A549 (cell line): ENCODE measurements around the gene SPRR2B. TPM values are rescaled to one million over a fixed set of nuclear protein-coding genes. Genes with fewer than 3 reads are reported as not detected.
"Not testable (repeated sequence)": the region's sequence is repeated elsewhere in the genome, so short reads cannot be mapped to it uniquely, and the experiment has no call there.

Experiments used
- ATAC-seq, 2 experiments: fragments of 200-7000 bp in 1 of 2; fragments of >200 bp in 1 of 2; cut with Nextera tagmentation in 1 of 2; cut with Tn5 transposase in 1 of 2; 3 replicates each; pipeline versions ENCODE4 v1.8.0 to v1.9.1; 2018 to 2020; ENCODE audit warnings: mild to moderate bottlenecking in 1 of 2, moderate library complexity in 1 of 2
- CTCF ChIA-PET: fragments of 300-600 bp; sonication (Branson Sonifier 250); formaldehyde crosslinking; extraction: SDS; loops from one replicate; lab custom pipeline; 2021; ENCODE audit warnings: antibody characterized with exemption, inconsistent platforms; lab: Yijun Ruan, JAX
- POLR2A ChIA-PET: fragments of 350-600 bp; formaldehyde crosslinking; extraction: SDS; loops from one replicate; lab custom pipeline; 2021; ENCODE audit warnings: antibody characterized with exemption, inconsistent platforms; lab: Yijun Ruan, JAX
- DNase-seq, 2 experiments: peaks; one replicate each; pipeline versions ENCODE4 v3.0.0 to v3.0.0-alpha.2; 2011 to 2016; ENCODE audit warnings: low read depth in 1 of 2, low spot score in 1 of 2
- FAIRE-seq: peaks from 2 replicates; lab custom pipeline; 2011; peaks lifted over from hg19 to GRCh38; lab: Jason Lieb, UNC
- H3K27ac ChIP-seq, 2 experiments: fragments of >200 bp; sonication (Bioruptor Twin); formaldehyde crosslinking; 3 replicates each; pipeline ENCODE4 v1.5.1; 2016 to 2017
- H3K4me1 ChIP-seq: fragments of >200 bp; sonication (Bioruptor Twin); formaldehyde crosslinking; 3 replicates; pipeline ENCODE4 v1.6.1; 2016
- H3K4me2 ChIP-seq: fragments of >200 bp; sonication (Bioruptor Twin); formaldehyde crosslinking; 3 replicates; pipeline ENCODE4 v1.6.1; 2016
- H3K4me3 ChIP-seq: fragments of >200 bp; sonication (Bioruptor Twin); formaldehyde crosslinking; 3 replicates; pipeline ENCODE4 v1.5.1; 2016
- H3K9me3 ChIP-seq: fragments of >200 bp; sonication (Bioruptor Twin); formaldehyde crosslinking; 3 replicates; pipeline ENCODE4 v1.6.1; 2016
- BHLHE40 ChIP-seq: IDR thresholded peaks from 2 replicates; pipeline ENCODE4 v1.6.1; 2012; ENCODE audit warnings: low read depth, low read length, inconsistent platforms
- CBX2 ChIP-seq: fragments of 200-600 bp; sonication (generic); IDR thresholded peaks from 2 replicates; pipeline ENCODE4 v1.6.1; 2016; ENCODE audit warnings: low read depth, mild to moderate bottlenecking, borderline replicate concordance
- CEBPB ChIP-seq, 2 experiments: fragments of >200 bp in 1 of 2; sonication (Bioruptor Twin) in 1 of 2; formaldehyde crosslinking in 1 of 2; IDR thresholded peaks; 2 replicates each; pipeline ENCODE4 v1.6.1; 2012 to 2016
- EHMT2 ChIP-seq: fragments of 200-600 bp; sonication (generic); IDR thresholded peaks from 2 replicates; pipeline ENCODE4 v1.6.1; 2016; ENCODE audit warnings: antibody characterized with exemption, low read depth, mild to moderate bottlenecking, moderate library complexity
- ESRRA ChIP-seq: fragments of 150-350 bp; IDR thresholded peaks from 2 replicates; pipeline ENCODE4 v1.6.1; 2014; ENCODE audit warnings: mild to moderate bottlenecking, low read length, borderline replicate concordance
- FOSL2 ChIP-seq, 2 experiments: fragments of 450-650 bp in 1 of 2; fragments of >200 bp in 1 of 2; sonication (Bioruptor Twin) in 1 of 2; formaldehyde crosslinking; IDR thresholded peaks; 2 replicates each; pipeline versions ENCODE4 v1.5.0 to v1.6.1; 2016 to 2020; ENCODE audit warnings: mild to moderate bottlenecking in 1 of 2, moderate library complexity in 1 of 2
- HDAC2 ChIP-seq: fragments of 200-600 bp; sonication (generic); IDR thresholded peaks from 2 replicates; pipeline ENCODE4 v1.6.1; 2016
- HOXA7 ChIP-seq: fragments of 250-450 bp; sonication (Bioruptor Pico); IDR thresholded peaks from 2 replicates; pipeline ENCODE4 v1.5.0; 2020; ENCODE audit warnings: mild to moderate bottlenecking, moderate library complexity
- KDM1A ChIP-seq: fragments of 200-600 bp; sonication (generic); IDR thresholded peaks from 2 replicates; pipeline ENCODE4 v1.6.1; 2016; ENCODE audit warnings: low read depth, mild to moderate bottlenecking
- MAZ ChIP-seq: fragments of 150-350 bp; IDR thresholded peaks from 2 replicates; pipeline ENCODE4 v1.6.1; 2014; ENCODE audit warnings: antibody characterized with exemption, low read depth, low read length, borderline replicate concordance
- NR3C1 ChIP-seq: fragments of >200 bp; sonication (Bioruptor Twin); formaldehyde crosslinking; IDR thresholded peaks from 3 replicates; pipeline ENCODE4 v1.6.1; 2017
- RAD21 ChIP-seq, 2 experiments: fragments of >200 bp in 1 of 2; sonication (Bioruptor Twin) in 1 of 2; formaldehyde crosslinking in 1 of 2; IDR thresholded peaks in 1 of 2; conservative IDR thresholded peaks in 1 of 2; 2 replicates in 1 of 2; 3 replicates in 1 of 2; pipeline ENCODE4 v1.6.1; 2012 to 2018; ENCODE audit warnings: inconsistent platforms in 1 of 2
- SMC3 ChIP-seq: fragments of >200 bp; sonication (Bioruptor Twin); formaldehyde crosslinking; IDR thresholded peaks from 3 replicates; pipeline ENCODE4 v1.6.1; 2018; ENCODE audit warnings: inconsistent platforms
- SREBF2 ChIP-seq: fragments of 450-650 bp; IDR thresholded peaks from 2 replicates; pipeline ENCODE4 v1.6.1; 2014; ENCODE audit warnings: mild to moderate bottlenecking, moderate library complexity
- TFCP2L1 ChIP-seq: fragments of 250-450 bp; sonication (Bioruptor Pico); IDR thresholded peaks from 2 replicates; pipeline ENCODE4 v1.5.0; 2021; ENCODE audit warnings: mild to moderate bottlenecking
- TP53 ChIP-seq: fragments of 250-450 bp; sonication (Bioruptor Pico); IDR thresholded peaks from 2 replicates; pipeline ENCODE4 v1.5.0; 2021; ENCODE audit warnings: mild to moderate bottlenecking, moderate library complexity
- WGBS: methylation state at CpG from one replicate; pipeline ENCODE4 v1.1.6; 2017; ENCODE audit errors: missing lambda C conversion rate; 5-methylcytosine and 5-hydroxymethylcytosine counted together
- polyA plus RNA-seq, 4 experiments: library from polyadenylated mRNA; depleted of rRNA in 3 of 4; stranded (reverse); fragments of >200 nt; fragmentation: RNase III in 1 of 4; extraction: RNeasy Plus Mini Kit Qiagen cat#74134 plus additional on column Dnase treatment in 1 of 4; gene quantifications; 2 replicates in 3 of 4; 3 replicates in 1 of 4; pipeline ENCODE4 v1.2.3, GENCODE V29; 2011 to 2017
- TF ChIP-seq, protein P1 (sequence below): fragments of 250-450 bp; sonication (Bioruptor Pico); IDR thresholded peaks from 2 replicates; pipeline ENCODE4 v1.5.0; 2020; ENCODE audit warnings: low read depth, mild to moderate bottlenecking, moderate library complexity
- TF ChIP-seq, protein P2 (sequence below): fragments of >200 bp; sonication (Bioruptor Twin); formaldehyde crosslinking; IDR thresholded peaks from 3 replicates; pipeline ENCODE4 v1.5.1; 2016
- TF ChIP-seq, protein P3 (sequence below): fragments of >200 bp; sonication (Bioruptor Twin); formaldehyde crosslinking; IDR thresholded peaks from 3 replicates; pipeline ENCODE4 v1.6.1; 2016
- TF ChIP-seq, protein P4 (sequence below): fragments of 150-350 bp; IDR thresholded peaks from 2 replicates; pipeline ENCODE4 v1.6.1; 2014; ENCODE audit warnings: low read depth, mild to moderate bottlenecking, low read length

The SPRR2B gene
- polyA plus RNA-seq, 2 of the 4 experiments (the other 2 are of a cell fraction) = not detected

DNA sequence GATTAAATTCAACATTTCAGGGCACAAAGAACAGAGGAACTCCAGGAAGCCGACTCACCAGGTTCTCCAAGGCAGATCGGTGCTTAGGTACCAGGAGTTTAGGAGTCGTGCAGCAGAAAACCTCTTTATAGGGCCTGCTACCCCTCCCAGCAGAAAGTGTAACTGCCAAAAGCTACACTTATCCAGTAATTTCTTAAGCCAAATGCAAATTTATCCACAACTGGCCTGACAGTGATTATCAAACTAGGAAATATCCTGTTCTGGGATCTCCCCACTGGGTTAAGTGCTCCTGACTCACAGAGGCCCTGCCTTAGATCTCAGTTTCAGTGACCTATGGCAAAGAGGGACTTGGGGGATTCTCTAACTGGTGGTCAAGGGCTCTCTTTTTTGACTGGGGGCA lies 42.0 kb upstream of the SPRR2B start, which contains the start of gene SPRR2F:
Gene SPRR2F, minus strand, starts transcription at position 101 of the 400 bp plus-strand sequence. CDS start 783 bp downstream, outside the sequence.
- ChIA-PET CTCF (no interaction called here), POLR2A (no interaction called here)
- Histone ChIP-seq H3K9me3 (no peaks in the 10 kb centered on the region), H3K4me1 (no peaks in the 10 kb centered on the region), H3K4me3 (no peak within 1 kb of the TSS), H3K27ac (no peak within 1 kb of the TSS), H3K4me2 (no peak within 1 kb of the TSS)
- TF ChIP-seq EHMT2 (no peak), KDM1A (no peak), SREBF2 (no peak), HDAC2 (no peak), TFCP2L1 (CRISPR knock-in tag) (no peak), NR3C1 (no peak), ESRRA (no peak), SMC3 (no peak)
- TF ChIP-seq, protein P1, sequence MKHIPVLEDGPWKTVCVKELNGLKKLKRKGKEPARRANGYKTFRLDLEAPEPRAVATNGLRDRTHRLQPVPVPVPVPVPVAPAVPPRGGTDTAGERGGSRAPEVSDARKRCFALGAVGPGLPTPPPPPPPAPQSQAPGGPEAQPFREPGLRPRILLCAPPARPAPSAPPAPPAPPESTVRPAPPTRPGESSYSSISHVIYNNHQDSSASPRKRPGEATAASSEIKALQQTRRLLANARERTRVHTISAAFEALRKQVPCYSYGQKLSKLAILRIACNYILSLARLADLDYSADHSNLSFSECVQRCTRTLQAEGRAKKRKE (CRISPR knock-in tag) = no peak
- TF ChIP-seq, protein P2, sequence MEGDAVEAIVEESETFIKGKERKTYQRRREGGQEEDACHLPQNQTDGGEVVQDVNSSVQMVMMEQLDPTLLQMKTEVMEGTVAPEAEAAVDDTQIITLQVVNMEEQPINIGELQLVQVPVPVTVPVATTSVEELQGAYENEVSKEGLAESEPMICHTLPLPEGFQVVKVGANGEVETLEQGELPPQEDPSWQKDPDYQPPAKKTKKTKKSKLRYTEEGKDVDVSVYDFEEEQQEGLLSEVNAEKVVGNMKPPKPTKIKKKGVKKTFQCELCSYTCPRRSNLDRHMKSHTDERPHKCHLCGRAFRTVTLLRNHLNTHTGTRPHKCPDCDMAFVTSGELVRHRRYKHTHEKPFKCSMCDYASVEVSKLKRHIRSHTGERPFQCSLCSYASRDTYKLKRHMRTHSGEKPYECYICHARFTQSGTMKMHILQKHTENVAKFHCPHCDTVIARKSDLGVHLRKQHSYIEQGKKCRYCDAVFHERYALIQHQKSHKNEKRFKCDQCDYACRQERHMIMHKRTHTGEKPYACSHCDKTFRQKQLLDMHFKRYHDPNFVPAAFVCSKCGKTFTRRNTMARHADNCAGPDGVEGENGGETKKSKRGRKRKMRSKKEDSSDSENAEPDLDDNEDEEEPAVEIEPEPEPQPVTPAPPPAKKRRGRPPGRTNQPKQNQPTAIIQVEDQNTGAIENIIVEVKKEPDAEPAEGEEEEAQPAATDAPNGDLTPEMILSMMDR = no peak
- TF ChIP-seq, protein P3, sequence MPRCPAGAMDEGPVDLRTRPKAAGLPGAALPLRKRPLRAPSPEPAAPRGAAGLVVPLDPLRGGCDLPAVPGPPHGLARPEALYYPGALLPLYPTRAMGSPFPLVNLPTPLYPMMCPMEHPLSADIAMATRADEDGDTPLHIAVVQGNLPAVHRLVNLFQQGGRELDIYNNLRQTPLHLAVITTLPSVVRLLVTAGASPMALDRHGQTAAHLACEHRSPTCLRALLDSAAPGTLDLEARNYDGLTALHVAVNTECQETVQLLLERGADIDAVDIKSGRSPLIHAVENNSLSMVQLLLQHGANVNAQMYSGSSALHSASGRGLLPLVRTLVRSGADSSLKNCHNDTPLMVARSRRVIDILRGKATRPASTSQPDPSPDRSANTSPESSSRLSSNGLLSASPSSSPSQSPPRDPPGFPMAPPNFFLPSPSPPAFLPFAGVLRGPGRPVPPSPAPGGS = no peak
- no peak for FAIRE-seq
- DNase-seq = no peak
- 23% methylated on average over 3 of the region's 3 CpGs for WGBS
- ATAC-seq = no peak

DNA sequence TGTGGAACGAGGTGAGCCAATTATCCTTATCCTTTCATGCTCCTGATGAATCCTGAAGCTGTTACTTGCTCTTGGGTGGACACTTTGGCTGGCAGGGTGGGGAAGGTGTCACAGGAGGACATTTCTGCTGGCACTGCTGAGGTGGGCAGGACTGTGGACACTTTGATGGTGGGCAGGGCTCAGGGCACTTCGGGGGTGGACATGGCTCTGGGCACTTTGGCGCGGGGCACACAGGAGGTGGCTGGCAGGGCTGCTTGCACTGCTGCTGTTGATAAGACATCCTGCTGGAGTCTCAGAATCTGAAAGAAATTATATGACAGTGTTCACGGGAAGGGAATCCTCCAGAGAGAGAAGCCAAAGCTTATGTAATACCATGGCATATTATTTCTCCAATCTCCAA lies 41.0 kb upstream of the SPRR2B start:
- CTCF ChIA-PET, H3K4me2 ChIP-seq, FAIRE-seq, ATAC-seq, POLR2A ChIA-PET, H3K4me1 ChIP-seq, H3K4me3 ChIP-seq, DNase-seq, H3K27ac ChIP-seq, H3K9me3 ChIP-seq: not testable (repeated sequence)
- 50% methylated on average over 4 of the region's 5 CpGs for WGBS

DNA sequence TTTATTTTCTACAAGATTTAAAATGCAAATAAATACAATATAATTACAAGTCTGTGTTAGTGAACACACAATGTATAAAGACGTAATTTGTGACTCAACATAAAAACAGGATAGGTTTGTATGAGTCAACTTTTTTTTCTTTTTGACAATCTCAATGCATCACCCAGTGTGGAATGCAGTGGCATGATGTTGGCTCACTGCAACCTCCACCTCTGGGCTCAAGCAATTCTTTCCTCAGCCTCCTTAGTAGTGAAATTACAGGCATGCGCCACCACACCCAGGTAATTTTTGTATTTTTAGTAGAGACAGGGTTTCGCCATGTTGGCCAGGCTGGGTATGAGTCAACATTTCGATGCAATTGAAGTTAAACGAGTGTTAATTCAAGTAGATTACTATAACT lies 28.8 kb upstream of the SPRR2B start:
- Histone ChIP-seq H3K27ac (no peak overlapping the region), H3K4me3 (no peak overlapping the region), H3K9me3 (no peaks in the 10 kb centered on the region), H3K4me1 (no peaks in the 10 kb centered on the region), H3K4me2 (no peak overlapping the region)
- FAIRE-seq = no peak
- DNase-seq = peak in 1 of 2 experiments; percentile 10
- CTCF ChIA-PET = no interaction called here
- TF ChIP-seq FOSL2 (IDR thresholded peaks at IDR 0.05) = no peak
- TF ChIP-seq FOSL2 (CRISPR knock-in tag; IDR thresholded peaks at IDR 0.05) = 0 out of 2 replicates have a peak, but pooled peaks have one; percentile 12
- TF ChIP-seq, protein P4, sequence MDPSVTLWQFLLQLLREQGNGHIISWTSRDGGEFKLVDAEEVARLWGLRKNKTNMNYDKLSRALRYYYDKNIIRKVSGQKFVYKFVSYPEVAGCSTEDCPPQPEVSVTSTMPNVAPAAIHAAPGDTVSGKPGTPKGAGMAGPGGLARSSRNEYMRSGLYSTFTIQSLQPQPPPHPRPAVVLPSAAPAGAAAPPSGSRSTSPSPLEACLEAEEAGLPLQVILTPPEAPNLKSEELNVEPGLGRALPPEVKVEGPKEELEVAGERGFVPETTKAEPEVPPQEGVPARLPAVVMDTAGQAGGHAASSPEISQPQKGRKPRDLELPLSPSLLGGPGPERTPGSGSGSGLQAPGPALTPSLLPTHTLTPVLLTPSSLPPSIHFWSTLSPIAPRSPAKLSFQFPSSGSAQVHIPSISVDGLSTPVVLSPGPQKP = no peak
- WGBS = 7% methylated on average over 5 of the region's 5 CpGs
- POLR2A ChIA-PET = no interaction called here
- ATAC-seq = peak; percentile 46 to 54; a peak in 3 of 6 replicates

DNA sequence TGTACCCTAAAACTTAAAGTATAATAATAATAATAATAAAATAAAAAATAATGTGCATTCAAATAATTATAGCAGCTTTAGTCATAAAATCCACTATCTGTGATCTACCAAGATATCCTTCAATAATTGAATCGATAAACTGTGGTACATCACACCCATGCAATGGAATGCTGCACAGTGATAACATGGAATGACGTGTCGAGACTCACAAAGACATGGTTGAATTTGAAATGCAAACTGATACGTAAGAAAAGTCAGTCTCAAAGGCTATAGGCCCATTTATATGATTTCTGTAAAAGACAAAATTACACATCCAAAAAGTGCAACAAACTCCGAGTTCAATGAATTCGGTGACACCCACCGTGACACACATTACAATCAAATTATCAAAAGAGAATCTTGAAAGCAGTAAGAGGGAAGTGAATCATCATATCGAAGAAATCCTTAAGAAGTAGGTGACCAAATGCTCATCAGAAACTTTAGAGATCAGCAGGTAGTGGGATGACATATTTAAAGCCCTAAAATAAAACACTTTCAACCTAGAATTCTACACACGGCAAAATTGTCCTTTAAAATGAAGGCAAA lies 28.1 kb upstream of the SPRR2B start:
- no peak for FAIRE-seq
- DNase-seq = no peak
- 30% methylated on average over 9 of the region's 9 CpGs for WGBS

More for the DNA sequence above, 28.1 kb upstream of the SPRR2B start:
- H3K4me2 ChIP-seq = no peak overlapping the region
- no peaks in the 10 kb centered on the region for H3K9me3 ChIP-seq
- TF ChIP-seq, protein P2 = no peak
- TF ChIP-seq BHLHE40 (no peak), CBX2 (no peak), RAD21 (conservative IDR thresholded peaks at IDR 0.05 in 1 of 2, IDR thresholded peaks at IDR 0.05 in 1 of 2) (no peak), TP53 (CRISPR knock-in tag) (no peak), MAZ (no peak), SREBF2 (no peak), HOXA7 (CRISPR knock-in tag) (no peak), CEBPB (IDR thresholded peaks at IDR 0.05) (no peak)
- TF ChIP-seq, protein P4 = no peak
- no peak overlapping the region for H3K27ac ChIP-seq
- POLR2A ChIA-PET = no interaction called here
- no peaks in the 10 kb centered on the region for H3K4me1 ChIP-seq
- no peak overlapping the region for H3K4me3 ChIP-seq
- no peak for ATAC-seq
- CTCF ChIA-PET = no interaction called here
